ENCODE data around the gene TELO2. TPM values are rescaled to one million over a fixed set of nuclear protein-coding genes. Genes with fewer than 3 reads are reported as not detected.

TELO2 gene
- total RNA-seq, 3 donors from 2014 or later = 15.2 to 27.5 (median 23.9) TPM

DNA sequence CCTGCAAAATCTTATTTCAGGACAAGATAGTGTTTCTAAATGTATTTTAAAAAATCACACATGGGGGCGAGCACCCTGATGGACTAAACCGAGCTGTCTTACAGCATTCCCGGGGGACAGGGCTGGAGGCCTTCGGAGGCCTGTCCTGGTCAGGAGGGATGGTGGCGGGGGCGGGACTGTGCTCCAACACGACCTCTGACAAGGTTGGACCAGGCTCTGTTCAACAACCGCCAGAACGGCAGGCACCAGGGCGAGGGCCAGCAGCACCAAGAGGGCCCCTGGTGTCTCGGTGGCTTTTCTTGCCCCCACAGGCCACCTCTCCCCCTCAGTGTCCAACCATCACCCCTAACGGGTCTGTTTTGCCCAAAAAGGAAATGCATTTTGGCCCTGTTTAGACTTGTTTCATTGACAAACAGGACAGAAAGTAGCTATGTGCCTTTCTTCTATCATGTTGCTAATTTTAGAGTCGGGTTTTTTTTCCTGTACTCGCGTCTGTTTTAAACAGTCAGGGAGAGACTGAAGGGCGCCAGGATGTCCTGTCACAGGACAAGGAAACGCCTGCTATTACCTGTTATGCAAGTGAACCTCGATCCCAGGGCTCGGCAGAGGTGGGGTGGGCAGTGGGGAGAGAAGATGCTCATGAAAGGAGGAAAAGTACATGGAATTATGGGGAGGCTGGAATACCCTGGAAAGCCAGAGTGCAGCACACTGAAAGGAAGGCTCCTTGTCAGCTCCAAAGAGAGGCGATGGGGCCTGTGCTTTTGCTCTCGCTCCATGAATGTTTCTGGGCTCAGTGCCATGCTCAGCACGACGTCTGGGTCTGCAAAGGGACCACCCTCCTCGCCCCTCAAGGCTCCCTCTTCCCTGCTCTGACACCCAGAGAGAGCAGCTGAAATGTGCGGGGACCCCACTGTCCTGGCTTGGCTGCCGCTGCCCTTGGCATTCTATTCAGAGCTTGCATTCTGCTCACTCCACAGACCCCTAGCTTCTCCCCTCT lies 52.2 kb downstream of the TELO2 start:
- Histone ChIP-seq H3K9me3 (no peaks in the 10 kb centered on the region), H3K36me3 (no peaks in the 10 kb centered on the region), H3K27ac (peak overlapping the region; percentile 33 to 80), H3K27me3 (no peaks in the 10 kb centered on the region), H3K4me1 (peaks cover 0 to 7% of the 10 kb centered on the region in 2 donors), H3K4me3 (peak overlapping the region in 1 of 3 donors; percentile 40)
- intact Hi-C loops (cut with DNase I; ENCODE audit: low total_unique reads) = no loop called here
- TF ChIP-seq, protein P1, sequence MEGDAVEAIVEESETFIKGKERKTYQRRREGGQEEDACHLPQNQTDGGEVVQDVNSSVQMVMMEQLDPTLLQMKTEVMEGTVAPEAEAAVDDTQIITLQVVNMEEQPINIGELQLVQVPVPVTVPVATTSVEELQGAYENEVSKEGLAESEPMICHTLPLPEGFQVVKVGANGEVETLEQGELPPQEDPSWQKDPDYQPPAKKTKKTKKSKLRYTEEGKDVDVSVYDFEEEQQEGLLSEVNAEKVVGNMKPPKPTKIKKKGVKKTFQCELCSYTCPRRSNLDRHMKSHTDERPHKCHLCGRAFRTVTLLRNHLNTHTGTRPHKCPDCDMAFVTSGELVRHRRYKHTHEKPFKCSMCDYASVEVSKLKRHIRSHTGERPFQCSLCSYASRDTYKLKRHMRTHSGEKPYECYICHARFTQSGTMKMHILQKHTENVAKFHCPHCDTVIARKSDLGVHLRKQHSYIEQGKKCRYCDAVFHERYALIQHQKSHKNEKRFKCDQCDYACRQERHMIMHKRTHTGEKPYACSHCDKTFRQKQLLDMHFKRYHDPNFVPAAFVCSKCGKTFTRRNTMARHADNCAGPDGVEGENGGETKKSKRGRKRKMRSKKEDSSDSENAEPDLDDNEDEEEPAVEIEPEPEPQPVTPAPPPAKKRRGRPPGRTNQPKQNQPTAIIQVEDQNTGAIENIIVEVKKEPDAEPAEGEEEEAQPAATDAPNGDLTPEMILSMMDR (IDR thresholded peaks at IDR 0.05) = no peak
- TF ChIP-seq POLR2AphosphoS5 (IDR thresholded peaks at IDR 0.05) = no peak
- TF ChIP-seq POLR2A (IDR thresholded peaks at IDR 0.05) = no peak
- DNase-seq (ENCODE audit: low spot score in 2 of 2) = no peak

DNA sequence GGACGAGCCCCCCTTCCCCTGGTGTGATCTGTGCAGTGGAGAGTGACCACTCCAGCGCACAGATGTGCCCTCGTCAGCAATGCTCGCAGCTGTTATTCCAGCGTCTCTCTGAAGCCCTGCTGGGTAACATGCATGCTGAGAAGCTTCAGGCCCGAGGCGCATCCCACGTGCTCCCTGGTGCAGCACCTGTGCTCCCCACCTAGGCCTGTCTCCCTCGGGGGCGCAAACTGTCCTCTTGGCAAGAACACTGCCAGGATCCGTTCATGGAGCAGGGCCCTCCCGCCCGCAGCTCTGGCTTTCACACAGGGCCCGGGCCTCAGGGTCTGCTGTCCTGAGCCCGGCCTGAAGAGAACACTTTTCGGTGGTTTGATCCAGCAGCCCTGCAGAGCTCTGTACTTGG lies 53.3 kb downstream of the TELO2 start:
- H3K27me3 ChIP-seq = no peaks in the 10 kb centered on the region
- intact Hi-C loops (cut with DNase I; ENCODE audit: low total_unique reads) = no loop called here
- no peaks in the 10 kb centered on the region for H3K36me3 ChIP-seq
- TF ChIP-seq POLR2AphosphoS5 (IDR thresholded peaks at IDR 0.05) (no peak), POLR2A (IDR thresholded peaks at IDR 0.05) (no peak)
- TF ChIP-seq, protein P1 (IDR thresholded peaks at IDR 0.05) = no peak
- H3K27ac ChIP-seq = no peak overlapping the region
- no peak for DNase-seq (ENCODE audit: low spot score in 2 of 2)
- no peak overlapping the region for H3K4me3 ChIP-seq
- H3K9me3 ChIP-seq = no peaks in the 10 kb centered on the region
- H3K4me1 ChIP-seq = peaks cover 0 to 7% of the 10 kb centered on the region in 2 donors

DNA sequence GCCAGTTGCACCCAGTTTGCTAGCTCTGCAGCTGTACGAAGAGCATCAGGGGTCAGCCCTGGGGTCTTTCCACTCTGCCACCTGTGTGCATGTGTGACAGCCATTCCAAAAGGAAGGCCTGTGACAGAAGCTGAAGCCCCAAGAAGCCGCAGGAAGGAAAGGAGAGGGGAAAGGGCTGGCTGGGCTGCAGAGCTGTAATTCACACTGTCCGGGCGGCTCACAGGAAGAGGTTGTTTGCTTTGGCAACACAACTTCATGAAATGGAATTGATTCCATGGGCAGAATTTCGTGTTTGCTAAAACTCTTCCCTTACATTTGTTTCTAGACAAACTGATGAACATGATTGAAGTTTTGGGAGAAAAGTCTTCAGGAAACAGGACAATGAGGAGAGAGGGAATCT lies 55.1 kb downstream of the TELO2 start:
- Histone ChIP-seq H3K4me3 (no peak overlapping the region), H3K4me1 (peaks cover 0 to 7% of the 10 kb centered on the region in 2 donors), H3K27ac (peak overlapping the region in 1 of 2 donors; percentile 25), H3K36me3 (no peaks in the 10 kb centered on the region), H3K9me3 (no peaks in the 10 kb centered on the region), H3K27me3 (no peaks in the 10 kb centered on the region)
- DNase-seq (ENCODE audit: low spot score in 2 of 2) = no peak
- TF ChIP-seq POLR2AphosphoS5 (IDR thresholded peaks at IDR 0.05) (no peak), POLR2A (IDR thresholded peaks at IDR 0.05) (no peak)
- TF ChIP-seq, protein P1 (IDR thresholded peaks at IDR 0.05) = no peak
- intact Hi-C loops (cut with DNase I; ENCODE audit: low total_unique reads) = no loop called here

DNA sequence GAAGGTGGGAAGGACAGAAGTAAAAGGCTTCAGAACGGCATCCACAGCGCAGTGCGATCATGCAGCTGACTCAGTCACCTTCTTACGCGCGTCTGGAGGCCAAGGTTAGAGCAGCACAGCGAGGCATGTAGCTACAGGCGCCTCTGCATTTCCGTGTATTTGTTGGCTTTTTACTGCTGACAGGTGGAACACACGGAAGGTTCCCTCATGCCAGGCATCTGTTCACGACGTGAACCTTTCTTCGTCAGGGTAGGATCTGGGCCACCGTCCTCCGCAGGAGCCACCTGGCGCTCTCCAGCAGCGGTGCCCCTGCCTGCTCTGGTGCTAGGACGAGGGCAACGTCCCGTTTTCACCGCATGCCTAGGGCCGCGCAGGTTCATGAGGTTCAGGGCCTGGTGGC lies 55.6 kb downstream of the TELO2 start:
- no peak overlapping the region for H3K4me3 ChIP-seq
- no peaks in the 10 kb centered on the region for H3K27me3 ChIP-seq
- peak overlapping the region in 1 of 2 donors; percentile 26 for H3K27ac ChIP-seq
- H3K36me3 ChIP-seq = no peaks in the 10 kb centered on the region
- no peak for DNase-seq (ENCODE audit: low spot score in 2 of 2)
- intact Hi-C loops (cut with DNase I; ENCODE audit: low total_unique reads) = no loop called here
- no peak for TF ChIP-seq POLR2AphosphoS5 (IDR thresholded peaks at IDR 0.05)
- no peak for TF ChIP-seq POLR2A (IDR thresholded peaks at IDR 0.05)
- TF ChIP-seq, protein P1 (IDR thresholded peaks at IDR 0.05) = no peak
- peaks cover 0 to 7% of the 10 kb centered on the region in 2 donors for H3K4me1 ChIP-seq
- H3K9me3 ChIP-seq = no peaks in the 10 kb centered on the region

DNA sequence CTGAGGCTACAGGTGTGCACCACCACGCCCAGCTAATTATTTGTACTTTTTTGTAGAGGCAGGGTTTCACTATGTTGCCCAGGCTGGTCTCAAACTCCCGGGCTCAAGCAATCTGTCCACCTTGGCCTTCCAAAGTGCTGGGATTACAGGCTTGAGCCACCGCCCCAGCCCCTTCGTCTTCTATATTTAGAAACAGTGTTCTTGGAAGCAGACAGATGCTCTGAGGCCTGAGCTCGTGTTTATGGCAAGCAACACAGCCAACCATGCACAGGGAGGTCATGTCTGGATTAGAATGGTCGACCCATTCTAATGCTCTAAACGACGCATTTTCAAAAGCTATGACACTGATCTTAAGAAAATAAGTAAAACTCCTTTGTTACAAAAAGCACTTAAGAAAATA lies 56.9 kb downstream of the TELO2 start:
- H3K4me3 ChIP-seq = no peak overlapping the region
- H3K4me1 ChIP-seq = peaks cover 0 to 4% of the 10 kb centered on the region in 2 donors
- TF ChIP-seq POLR2A (IDR thresholded peaks at IDR 0.05) = no peak
- no peak for TF ChIP-seq POLR2AphosphoS5 (IDR thresholded peaks at IDR 0.05)
- TF ChIP-seq, protein P1 (IDR thresholded peaks at IDR 0.05) = no peak
- H3K27me3 ChIP-seq = no peaks in the 10 kb centered on the region
- no peaks in the 10 kb centered on the region for H3K36me3 ChIP-seq
- DNase-seq (ENCODE audit: low spot score in 2 of 2) = no peak
- H3K27ac ChIP-seq = peak overlapping the region in 1 of 2 donors; percentile 48
- intact Hi-C loops (cut with DNase I; ENCODE audit: low total_unique reads) = no loop called here
- no peaks in the 10 kb centered on the region for H3K9me3 ChIP-seq
